Epithelial cell of alveolus of lung (primary cell): ENCODE results near the gene OLFML3. TPM values are rescaled to one million over a fixed set of nuclear protein-coding genes. Genes with fewer than 3 reads are reported as not detected.

Experiments
- total RNA-seq: library from RNA; depleted of rRNA; stranded (reverse); fragments of >200 nt; gene quantifications from 2 replicates; pipeline ENCODE4 v1.2.1, GENCODE V29; 2015

The OLFML3 gene
- 97.4 and 98.5 TPM in 2 replicates for total RNA-seq

GRCh38 chr1:113978863-113979702, at the start of gene OLFML3:
Gene OLFML3 (plus strand): TSS chr1:113979474. CDS start chr1:113979517, 43 bp downstream.

Other genes with a start within 250 kb of the OLFML3 start
- 21.6 and 28.4 TPM in 2 replicates for gene PHTF1, start 220.0 kb upstream of the OLFML3 start, total RNA-seq
- gene RSBN1, start 167.0 kb upstream of the OLFML3 start, total RNA-seq, result 5.8 and 19.1 TPM in 2 replicates
- gene PTPN22, start 107.8 kb upstream of the OLFML3 start, total RNA-seq, result 0.16 and 1.3 TPM in 2 replicates
- gene BCL2L15, start 91.9 kb upstream of the OLFML3 start, total RNA-seq, result under 0.01 TPM in 1 of 2 replicates, not detected in the other
- gene AP4B1, start 74.7 kb upstream of the OLFML3 start, total RNA-seq, result 8.8 and 9.4 TPM in 2 replicates
- 8.6 and 9.6 TPM in 2 replicates for gene DCLRE1B, start 74.1 kb upstream of the OLFML3 start, total RNA-seq
- gene HIPK1, start 50.1 kb upstream of the OLFML3 start, total RNA-seq, result 24.3 and 26.7 TPM in 2 replicates
- gene SYT6, start 174.4 kb downstream of the OLFML3 start, total RNA-seq, result 0.72 TPM in 1 of 2 replicates, not detected in the other